ENCODE data around the gene SLC66A1.

GRCh38 chr1:19376428-19377372, 64.6 kb downstream of the SLC66A1 start:
- TF ChIP-seq POLR2AphosphoS5 (IDR thresholded peaks at IDR 0.05; ENCODE audit: low read depth, low read length), result no peak
- no peak for TF ChIP-seq REST (IDR thresholded peaks at IDR 0.05; ENCODE audit: insufficient read depth in 1 of 2, low read depth in 2 of 2, low read length in 2 of 2)
- TF ChIP-seq SIN3A (IDR thresholded peaks at IDR 0.05; ENCODE audit: borderline replicate concordance, insufficient read depth, low read length), result no peak
- TF ChIP-seq TAF1 (IDR thresholded peaks at IDR 0.05; ENCODE audit: borderline replicate concordance, insufficient read depth, low read length), result no peak
- TF ChIP-seq FOXP2 (optimal IDR thresholded peaks at IDR 0.05; ENCODE audit: borderline replicate concordance, extremely low read depth, extremely low read length, insufficient read depth), result no peak
